HepG2 (cell line): Measurements from ENCODE around the gene ZCCHC7. TPM values are rescaled to one million over a fixed set of nuclear protein-coding genes. Genes with fewer than 3 reads are reported as not detected.

Experiments used
- CBX2 ChIP-seq, 2 experiments: fragments of 200-600 bp in 1 of 2; sonication (generic); formaldehyde crosslinking in 1 of 2; IDR thresholded peaks; 2 replicates each; pipeline versions ENCODE4 v1.7.0 to v1.8.1; 2018 to 2022; ENCODE audit warnings: low read depth in 2 of 2, low read length in 1 of 2, mild to moderate bottlenecking in 1 of 2, missing genetic modification reagents in 1 of 2
- CENPBD1 ChIP-seq: sonication (generic); formaldehyde crosslinking; IDR thresholded peaks from 2 replicates; pipeline ENCODE4 v1.8.0; 2022; ENCODE audit warnings: missing genetic modification reagents, low read depth, mild to moderate bottlenecking, borderline replicate concordance
- CHD4 ChIP-seq: fragments of 200-600 bp; sonication (generic); IDR thresholded peaks from 2 replicates; pipeline ENCODE4 v1.7.0; 2017; ENCODE audit warnings: mild to moderate bottlenecking, low read length, borderline replicate concordance
- EEA1 ChIP-seq: sonication (generic); formaldehyde crosslinking; IDR thresholded peaks from 2 replicates; pipeline ENCODE4 v1.5.1; 2020; ENCODE audit warnings: mild to moderate bottlenecking, missing genetic modification reagents, borderline replicate concordance
- ELF4 ChIP-seq: sonication (generic); formaldehyde crosslinking; IDR thresholded peaks from 2 replicates; pipeline ENCODE4 v1.5.0; 2020; ENCODE audit warnings: missing genetic modification reagents, mild to moderate bottlenecking, moderate library complexity, borderline replicate concordance
- HNF4A ChIP-seq: sonication (generic); formaldehyde crosslinking; IDR thresholded peaks from 2 replicates; pipeline ENCODE4 v1.4.0; 2020; ENCODE audit warnings: missing genetic modification reagents
- KDM2A ChIP-seq: sonication (generic); formaldehyde crosslinking; IDR thresholded peaks from 2 replicates; pipeline ENCODE4 v1.4.0; 2020; ENCODE audit warnings: low read depth, missing genetic modification reagents, borderline replicate concordance
- KDM6A ChIP-seq: IDR thresholded peaks from 2 replicates; pipeline ENCODE4 v1.6.1; 2016; ENCODE audit warnings: low read depth
- KIAA2018 ChIP-seq: sonication (generic); formaldehyde crosslinking; IDR thresholded peaks from 2 replicates; pipeline ENCODE4 v1.5.0; 2020; ENCODE audit warnings: mild to moderate bottlenecking, missing genetic modification reagents, borderline replicate concordance
- MLX ChIP-seq: IDR thresholded peaks from 2 replicates; pipeline ENCODE4 v1.6.1; 2016
- NCOA2 ChIP-seq: sonication (generic); formaldehyde crosslinking; IDR thresholded peaks from 2 replicates; pipeline ENCODE4 v1.8.0; 2022; ENCODE audit warnings: inconsistent platforms
- POGK ChIP-seq: sonication (generic); formaldehyde crosslinking; conservative IDR thresholded peaks from 2 replicates; pipeline ENCODE4 v1.8.0; 2022; ENCODE audit warnings: mild to moderate bottlenecking, moderate library complexity, missing genetic modification reagents
- RARG ChIP-seq: sonication (generic); formaldehyde crosslinking; IDR thresholded peaks from 2 replicates; pipeline ENCODE4 v1.4.0; 2020; ENCODE audit warnings: low read depth, mild to moderate bottlenecking, missing genetic modification reagents
- XBP1 ChIP-seq: sonication (generic); formaldehyde crosslinking; IDR thresholded peaks from 2 replicates; pipeline ENCODE4 v1.5.0; 2020; ENCODE audit warnings: missing genetic modification reagents
- ZBTB8A ChIP-seq: sonication (generic); formaldehyde crosslinking; IDR thresholded peaks from 2 replicates; pipeline ENCODE4 v1.4.0; 2020; ENCODE audit warnings: mild to moderate bottlenecking, low read depth, missing genetic modification reagents, borderline replicate concordance
- ZC3H4 ChIP-seq: sonication (generic); formaldehyde crosslinking; IDR thresholded peaks from 2 replicates; pipeline ENCODE4 v1.4.0; 2020; ENCODE audit warnings: missing genetic modification reagents, borderline replicate concordance
- polyA plus RNA-seq, 8 experiments: library from polyadenylated mRNA; depleted of rRNA in 3 of 8; stranded (reverse) in 7 of 8; unstranded in 1 of 8; fragments of >200 nt; fragmentation: Illumina TruSeq in 4 of 8; extraction: Trizol in 4 of 8; gene quantifications; 2 replicates each; pipeline versions ENCODE4 v1.2.1 to v1.2.3, GENCODE V29; 2011 to 2016; ENCODE audit warnings: low read depth in 4 of 8, missing spikeins in 1 of 8, mixed read lengths in 1 of 8; ENCODE audit not compliant: insufficient read depth in 1 of 8
- total RNA-seq, 5 experiments: library from RNA; depleted of rRNA; stranded (reverse); fragments of >200 nt; fragmentation: Illumina TruSeq; extraction: Trizol; gene quantifications; 2 replicates each; pipeline ENCODE4 v1.2.3, GENCODE V29; 2016; ENCODE audit warnings: low read depth in 1 of 5

Gene ZCCHC7
- total and polyA plus RNA-seq, 2 of the 13 experiments (the other 11 are each of a cell fraction or from before 2014, with no cell fraction given), result 13.6 to 19.3 TPM

- TF ChIP-seq EEA1 (peak; percentile 81; the same call in 1 of the 2 replicates), ZC3H4 (0 out of 2 replicates have a peak, but pooled peaks have one; percentile 55), MLX (CRISPR knock-in tag) (peak; percentile 41; the same call in 1 of the 2 replicates), CHD4 (no peak; the same call in 1 of the 2 replicates), KDM6A (CRISPR knock-in tag) (0 out of 2 replicates have a peak, but pooled peaks have one; percentile 12), ELF4 (CRISPR knock-in tag) (peak; percentile 77; the same call in 1 of the 2 replicates), XBP1 (peak; percentile 95), HNF4A (CRISPR knock-in tag) (no peak), RARG (CRISPR knock-in tag) (no peak), KIAA2018 (CRISPR knock-in tag) (0 out of 2 replicates have a peak, but pooled peaks have one; percentile 55), NCOA2 (CRISPR knock-in tag) (peak; percentile 67; the same call in 1 of the 2 replicates), ZBTB8A (CRISPR knock-in tag) (no peak; the same call in 1 of the 2 replicates), CENPBD1 (peak; percentile 71; the same call in 1 of the 2 replicates), KDM2A (CRISPR knock-in tag) (peak; percentile 62; the same call in 1 of the 2 replicates), CBX2 (IDR thresholded peaks at IDR 0.05; ENCODE audit: low read depth, low read length) (no peak), CBX2 (CRISPR knock-in tag; IDR thresholded peaks at IDR 0.05; ENCODE audit: low read depth) (peak; percentile 97), POGK (CRISPR knock-in tag) (no peak)
These were observed at the start of gene ZCCHC7 (continued) for GRCh38 chr9:37119907-37120842.
